Measurements from ENCODE around the gene SLC17A1. TPM values are rescaled to one million over a fixed set of nuclear protein-coding genes. Genes with fewer than 3 reads are reported as not detected.

SLC17A1 gene
- total and polyA plus RNA-seq, 2 of the 13 experiments (the other 11 are each of a cell fraction or from before 2014, with no cell fraction given): 0.09 to 2.1 TPM

DNA sequence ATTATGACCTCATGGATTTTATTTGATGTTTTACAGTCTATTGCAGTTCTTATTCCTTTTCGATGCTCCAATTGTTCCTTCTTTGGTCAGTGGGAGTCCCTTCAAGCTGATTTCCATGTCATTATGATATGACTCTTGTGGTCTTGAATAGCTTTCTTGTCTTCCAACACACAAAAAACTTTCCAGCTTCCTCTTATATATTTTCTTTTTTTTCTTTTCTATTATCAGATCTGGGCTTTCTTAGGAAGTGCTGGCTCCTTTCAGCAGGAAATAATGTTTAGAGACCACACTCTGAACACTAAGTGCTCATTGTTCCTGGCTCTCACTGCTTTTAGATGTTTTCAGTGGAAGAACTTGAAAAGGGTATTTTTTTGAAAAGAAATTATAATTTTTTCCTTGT is 3.1 kb upstream of the SLC17A1 start:
- Histone ChIP-seq H4K20me1 (ENCODE audit: insufficient read depth, low read length) (no peaks in the 10 kb centered on the region), H3K9me3 (ENCODE audit: low read length) (no peaks in the 10 kb centered on the region), H3K4me3 (replicated peaks in 1 of 3; ENCODE audit: insufficient read depth in 1 of 3, low read depth in 2 of 3, low read length in 3 of 3) (no peak overlapping the region), H3K79me2 (ENCODE audit: insufficient read depth, low read length) (peaks cover 36% of the 10 kb centered on the region), H3K27me3 (ENCODE audit: control insufficient read depth in 1 of 2, insufficient read depth in 2 of 2, low read length in 2 of 2) (no peaks in the 10 kb centered on the region; a peak in 1 of 5 replicates), H2AFZ (ENCODE audit: low read length) (no peak overlapping the region), H3K4me1 (ENCODE audit: insufficient read depth, low read length) (peaks cover 93% of the 10 kb centered on the region), H3K9ac (ENCODE audit: insufficient read depth, low read depth, low read length) (no peak overlapping the region), H3K27ac (ENCODE audit: extremely low read length, insufficient read depth, low read length) (no peak overlapping the region), H3K4me2 (ENCODE audit: low read depth, low read length) (peak overlapping the region; percentile 79; the same call in 1 of the 2 replicates), H3K36me3 (replicated peaks in 1 of 2; ENCODE audit: control insufficient read depth in 1 of 2, insufficient read depth in 2 of 2, low read length in 2 of 2) (no peaks in the 10 kb centered on the region)
- in situ Hi-C loops (cut with HindIII; ENCODE audit: extremely low pct_ligation_motif_present, low pct_unique_long_range_greater_than_20kb): no loop called here
- ChIA-PET CTCF (ENCODE audit: low intra/inter-chr PET ratio, low total read pairs) (no interaction called here), POLR2A (no interaction called here)
- ATAC-seq (no peak), FAIRE-seq (no peak), DNase-seq (ENCODE audit: low spot score) (no peak)
- no TSS peak for BruUV-seq (replicated peaks)
- 89% methylated on average over 1 of the region's 1 CpG for WGBS (ENCODE audit: low lambda C conversion rate)
- intact Hi-C loops (cut with micrococcal nuclease; ENCODE audit: unreplicated experiment): loop anchor here (5.0 kb wide), 1 partner anchor 107 kb away; no protein-coding TSS in a partner anchor
- TF ChIP-seq ZNF891 (CRISPR knock-in tag; IDR thresholded peaks at IDR 0.05) (no peak), NFE2L2 (IDR thresholded peaks at IDR 0.05; ENCODE audit: low read length) (no peak), SMAD3 (CRISPR knock-in tag; IDR thresholded peaks at IDR 0.05) (no peak), ZNF407 (CRISPR knock-in tag; IDR thresholded peaks at IDR 0.05; ENCODE audit: not compliant biosample characterization) (no peak), ZNF576 (CRISPR knock-in tag; IDR thresholded peaks at IDR 0.05) (no peak), GPBP1L1 (CRISPR knock-in tag; IDR thresholded peaks at IDR 0.05) (no peak), ZNF484 (CRISPR knock-in tag; IDR thresholded peaks at IDR 0.05; ENCODE audit: borderline replicate concordance, low read depth) (no peak), CBX5 (CRISPR knock-in tag; IDR thresholded peaks at IDR 0.05; ENCODE audit: borderline replicate concordance) (no peak), IRF9 (CRISPR knock-in tag; IDR thresholded peaks at IDR 0.05; ENCODE audit: borderline replicate concordance) (no peak)
- TF ChIP-seq, protein P1, sequence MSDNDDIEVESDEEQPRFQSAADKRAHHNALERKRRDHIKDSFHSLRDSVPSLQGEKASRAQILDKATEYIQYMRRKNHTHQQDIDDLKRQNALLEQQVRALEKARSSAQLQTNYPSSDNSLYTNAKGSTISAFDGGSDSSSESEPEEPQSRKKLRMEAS (IDR thresholded peaks at IDR 0.05): no peak

All from HepG2 (cell line).